Activated effector memory CD4-positive, alpha-beta T cell treated with anti-CD3 and anti-CD28 coated beads, Interleukin-2, amount 50 U/mL, for 16 hours (primary cell): ENCODE measurements around the gene PAIP2.

Source experiments
- DNase-seq: peaks from one replicate; pipeline ENCODE4 v3.0.0-alpha.2; 2020

The PAIP2 gene

DNA sequence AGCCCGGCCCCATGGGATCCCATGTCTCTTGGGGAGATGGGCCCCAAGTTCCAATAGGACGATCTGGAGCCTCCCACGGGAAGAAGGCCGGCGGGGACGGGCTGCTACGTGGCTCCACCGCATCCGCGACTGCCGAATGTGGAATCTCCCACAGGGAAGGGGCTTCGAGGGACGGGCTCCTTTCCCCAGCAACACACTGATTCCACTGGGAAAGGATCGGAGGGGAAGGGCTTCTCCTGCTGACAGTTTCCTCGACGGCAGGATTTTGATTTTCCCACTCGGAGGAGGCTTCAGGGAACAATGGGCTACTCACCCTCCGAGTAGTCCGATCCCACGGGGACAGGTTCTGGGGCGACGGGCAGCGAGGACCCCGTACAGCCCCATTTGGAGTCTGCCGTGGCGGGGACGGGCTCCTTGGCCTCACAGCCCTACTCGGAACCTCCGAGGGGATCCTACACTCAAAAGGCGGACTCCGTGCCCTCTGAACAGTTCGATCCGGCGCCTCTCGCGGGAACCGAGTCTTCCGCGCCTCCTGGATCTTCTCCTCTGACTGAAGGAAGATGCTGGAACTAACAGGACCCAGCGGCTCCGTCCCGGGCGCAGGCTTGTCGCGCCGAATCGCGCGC lies 52.0 kb downstream of the PAIP2 start:
- DNase-seq, result no peak

DNA sequence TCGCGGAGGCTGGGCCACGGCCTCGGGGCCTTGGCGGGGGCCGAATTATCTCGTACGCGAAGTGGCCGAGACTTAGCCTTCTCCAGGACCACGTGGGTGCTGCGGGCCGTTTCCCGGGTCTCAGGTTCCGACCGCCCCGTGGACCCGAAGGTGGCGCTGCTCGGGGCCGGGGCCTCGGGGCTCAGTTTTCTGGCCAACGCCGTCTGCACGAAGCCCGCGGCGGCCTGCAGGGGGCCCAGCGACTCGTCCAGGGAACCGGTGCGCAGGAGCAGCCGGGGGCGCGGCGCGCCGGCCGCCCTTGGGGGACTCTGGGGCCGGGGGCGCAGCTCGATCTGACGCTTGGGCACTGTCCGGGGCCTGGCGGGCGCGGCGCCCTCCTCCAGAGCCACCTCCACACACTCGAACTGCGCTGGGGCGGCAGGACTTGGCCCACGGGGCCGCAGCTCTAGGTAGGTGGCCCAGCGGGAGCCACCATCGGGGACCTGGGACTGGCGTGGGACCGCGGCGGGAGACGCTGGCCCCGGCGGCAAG lies 52.5 kb downstream of the PAIP2 start:
- no peak for DNase-seq

DNA sequence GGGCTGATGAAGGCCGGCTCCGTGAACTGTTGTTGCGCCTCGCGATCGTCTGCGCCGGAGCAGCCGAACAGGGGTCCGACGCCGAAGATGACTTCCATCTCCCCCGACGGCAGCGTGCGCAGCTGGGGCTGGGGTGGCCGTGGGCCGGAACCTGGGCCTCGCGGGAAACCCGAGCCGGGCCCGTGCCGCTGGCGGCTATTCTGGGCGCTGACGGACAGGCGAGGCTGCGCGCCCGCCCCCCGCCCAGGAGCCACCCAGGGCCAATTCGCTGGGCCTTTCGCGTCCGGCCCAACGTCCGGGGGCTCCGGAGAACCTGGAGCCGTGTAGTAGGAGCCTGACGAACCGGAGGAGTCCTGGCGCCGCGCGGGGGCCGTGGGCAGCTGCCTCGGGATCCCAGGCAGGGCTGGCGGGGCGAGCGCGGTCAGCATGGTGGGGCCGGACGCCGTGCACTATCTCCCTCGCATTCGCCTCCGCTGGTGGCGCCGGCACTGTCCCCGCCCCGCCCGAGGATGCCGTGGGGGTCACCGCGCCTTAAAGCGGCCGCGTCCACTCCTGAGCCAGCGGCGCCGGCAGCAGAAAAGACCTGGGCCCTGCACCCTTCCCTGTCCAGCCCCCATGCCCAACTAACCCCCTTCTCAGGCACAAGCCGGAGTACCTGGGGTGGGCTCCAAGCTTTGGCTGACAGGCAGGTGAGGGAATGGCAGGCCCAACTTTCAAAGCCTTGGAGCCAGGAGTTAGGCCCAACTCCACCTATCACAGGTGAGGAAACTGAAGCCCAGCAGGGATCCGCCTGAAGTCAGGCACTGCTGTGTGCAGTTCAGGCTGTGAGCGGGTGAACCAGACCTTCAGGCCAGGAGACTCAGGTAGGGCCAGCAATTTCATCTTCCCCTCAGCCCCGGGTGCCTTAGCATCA lies 53.3 kb downstream of the PAIP2 start, which contains the start of gene PROB1:
TSS of gene PROB1 (minus strand) at position 451 of the 913 bp plus-strand sequence. CDS start at position 428, 23 bp downstream.
- no peak for DNase-seq

DNA sequence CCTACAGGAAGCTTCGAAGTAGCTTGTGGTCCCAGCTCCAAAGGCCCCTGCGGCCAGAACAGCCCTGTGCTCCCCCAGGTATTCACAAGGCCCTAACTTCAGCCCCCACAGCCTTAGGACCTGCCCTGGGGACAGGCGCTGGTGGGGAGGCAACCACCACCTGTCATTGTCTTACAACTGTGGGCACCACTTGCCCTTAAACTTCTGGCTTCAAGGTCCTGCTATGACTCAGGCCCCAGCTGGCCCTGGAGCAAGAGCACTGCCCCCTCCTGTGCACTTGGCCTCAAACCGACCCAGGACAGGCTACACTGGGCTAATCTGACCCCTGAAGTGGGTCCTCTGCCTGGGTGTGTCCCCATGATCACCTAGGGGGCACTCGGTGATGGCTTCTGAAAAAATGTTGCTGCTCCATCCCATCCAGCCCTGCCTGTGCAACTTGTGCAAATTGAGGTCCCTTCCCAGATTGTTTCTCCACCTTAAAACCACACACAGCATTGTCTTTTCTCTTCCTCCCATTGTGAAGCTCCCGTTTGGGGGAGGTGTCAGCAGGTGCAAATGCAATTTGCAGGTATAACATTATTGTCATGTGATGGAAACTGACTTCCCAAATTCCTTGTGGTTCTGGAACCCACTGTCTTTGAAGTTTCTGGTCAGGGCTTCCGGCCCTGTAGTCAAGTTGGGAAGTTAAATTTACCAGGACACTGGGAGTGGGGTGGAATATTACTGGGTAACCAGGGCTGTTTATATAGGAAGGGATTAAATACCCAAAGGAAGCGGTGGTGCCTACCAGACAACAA lies 54.4 kb downstream of the PAIP2 start:
- no peak for DNase-seq

DNA sequence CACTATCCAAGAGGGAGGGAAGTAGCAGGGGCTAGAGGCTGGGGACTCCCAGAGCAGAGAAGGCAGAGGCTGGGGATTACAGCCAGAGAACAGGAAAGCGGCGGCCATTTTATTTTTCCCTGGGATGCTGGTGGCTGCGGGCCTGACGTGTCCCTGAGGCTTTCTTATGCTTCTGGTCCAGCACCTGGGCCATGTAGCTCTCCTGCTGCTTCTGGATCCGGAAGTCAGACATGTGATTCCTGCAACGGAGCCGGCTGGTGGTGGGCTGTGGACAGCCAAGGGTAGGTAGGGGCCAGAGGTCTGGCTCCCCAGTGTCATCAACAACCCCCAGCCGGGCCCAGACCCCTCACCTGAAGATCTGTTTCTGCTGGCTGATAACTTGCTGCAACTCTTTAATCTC lies 55.0 kb downstream of the PAIP2 start:
- no peak for DNase-seq

DNA sequence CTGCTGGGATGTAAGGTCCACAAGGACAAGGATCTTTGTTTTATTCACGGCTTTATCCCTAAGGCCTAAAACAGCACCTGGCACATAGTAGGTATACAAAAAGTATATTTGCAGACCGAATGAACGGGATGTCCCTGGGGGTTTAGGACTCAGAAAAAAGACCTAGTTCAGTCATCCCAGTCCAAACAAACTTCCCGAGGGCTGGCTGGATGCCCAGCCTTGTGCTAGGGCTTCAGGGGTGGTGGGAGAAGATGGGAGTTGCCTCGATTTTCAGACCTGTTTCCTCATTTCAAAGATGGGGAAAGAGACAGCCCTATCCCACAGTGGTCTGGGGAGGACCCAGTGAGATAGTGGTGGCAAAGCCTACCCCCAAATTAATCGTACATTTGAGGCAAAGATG lies 56.3 kb downstream of the PAIP2 start:
- DNase-seq, result no peak

DNA sequence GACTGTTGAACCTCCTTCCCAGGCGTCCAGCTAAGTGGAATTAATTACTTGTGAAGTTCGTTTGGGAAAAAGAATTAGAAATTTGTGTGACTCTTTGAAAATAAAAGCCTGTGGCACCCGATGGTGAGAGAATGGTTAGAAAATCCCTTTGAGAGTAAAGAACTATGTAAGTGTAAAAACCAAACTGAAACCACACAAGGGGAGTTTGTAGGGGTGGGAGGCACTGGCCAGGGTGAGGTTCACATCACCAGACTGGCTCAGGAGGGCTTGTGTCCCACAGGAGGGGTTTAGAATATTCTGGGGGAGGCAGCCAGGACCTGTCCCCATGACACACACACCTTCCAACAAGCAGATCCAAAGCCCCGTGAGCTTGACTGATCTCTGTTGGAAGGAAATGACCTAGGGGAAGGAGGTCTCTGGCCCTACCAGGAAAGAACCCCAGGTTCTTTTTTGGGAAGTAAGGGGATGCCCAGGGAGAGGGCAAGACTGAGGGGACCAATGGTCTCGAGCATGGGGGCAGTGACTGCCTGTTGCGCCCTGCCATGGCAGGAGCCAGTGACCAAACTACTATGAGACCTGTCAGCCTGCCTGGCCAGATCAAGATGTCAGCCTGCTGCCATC lies 58.0 kb downstream of the PAIP2 start:
- DNase-seq, result no peak

DNA sequence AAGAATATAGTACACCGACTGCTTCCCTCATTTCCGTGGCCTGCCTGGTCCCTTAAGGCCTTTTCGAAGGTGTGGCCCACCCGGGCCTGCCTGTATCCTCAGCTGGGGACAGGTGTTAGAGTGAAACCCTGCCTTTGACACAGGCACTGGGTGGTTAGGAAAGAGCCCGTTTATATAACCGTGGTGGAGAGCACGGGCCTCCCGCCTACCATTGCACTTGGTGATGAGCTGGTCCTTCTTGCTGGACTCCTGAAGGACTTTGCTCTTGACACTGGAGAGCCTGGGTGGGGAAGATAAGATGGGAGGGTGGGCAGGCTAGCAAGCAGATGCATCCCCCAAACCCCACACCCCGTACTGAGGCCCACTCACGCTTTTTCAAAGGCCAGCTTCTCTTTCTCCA lies 59.9 kb downstream of the PAIP2 start:
- DNase-seq, result no peak

DNA sequence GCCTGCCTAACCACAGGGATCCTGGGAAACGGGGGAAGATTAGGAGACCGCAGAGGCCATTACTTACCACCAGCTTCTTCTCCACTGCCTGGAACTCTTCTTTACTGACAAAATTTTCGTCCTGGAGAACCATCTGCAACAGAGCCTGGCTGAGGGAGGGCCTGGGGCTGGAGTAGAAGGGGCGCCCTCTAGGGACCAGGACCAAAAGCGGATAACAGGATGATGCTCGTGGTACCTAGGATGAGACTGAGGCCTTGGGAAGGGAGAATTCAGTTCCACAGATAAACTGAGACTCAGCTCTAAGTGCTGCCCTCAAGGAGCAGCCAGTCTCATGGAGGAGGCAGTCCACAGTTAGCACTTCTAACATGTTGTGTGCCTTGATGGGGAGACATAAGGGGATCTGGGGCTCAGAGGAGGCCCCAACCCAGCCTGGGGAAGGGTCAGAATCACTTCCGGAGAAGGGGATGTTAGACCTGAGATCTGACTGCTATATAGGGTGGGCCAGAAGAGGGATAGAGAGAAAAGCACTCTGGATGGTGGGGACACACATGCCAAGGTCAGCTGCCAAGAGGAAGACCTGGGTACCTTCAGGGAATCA lies 61.0 kb downstream of the PAIP2 start:
- DNase-seq, result peak; percentile 70

DNA sequence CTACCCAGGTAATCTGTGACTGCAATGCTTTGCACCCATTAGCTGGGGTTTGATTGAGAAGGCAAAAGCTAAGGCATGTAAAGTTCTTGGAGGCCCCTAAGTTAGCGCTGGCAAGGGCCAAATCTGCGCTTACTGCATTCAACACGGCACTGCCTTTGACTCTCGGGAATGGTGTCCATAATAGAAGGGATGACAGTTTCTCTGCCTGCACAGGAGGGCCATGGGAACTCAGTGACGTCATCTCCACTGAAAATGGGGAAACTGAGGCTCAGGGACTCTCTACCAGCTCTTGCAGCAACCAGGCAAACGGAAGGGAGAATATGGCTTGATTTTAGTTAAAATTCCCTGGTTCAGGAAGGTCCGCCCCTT lies 61.7 kb downstream of the PAIP2 start:
- DNase-seq, result no peak

DNA sequence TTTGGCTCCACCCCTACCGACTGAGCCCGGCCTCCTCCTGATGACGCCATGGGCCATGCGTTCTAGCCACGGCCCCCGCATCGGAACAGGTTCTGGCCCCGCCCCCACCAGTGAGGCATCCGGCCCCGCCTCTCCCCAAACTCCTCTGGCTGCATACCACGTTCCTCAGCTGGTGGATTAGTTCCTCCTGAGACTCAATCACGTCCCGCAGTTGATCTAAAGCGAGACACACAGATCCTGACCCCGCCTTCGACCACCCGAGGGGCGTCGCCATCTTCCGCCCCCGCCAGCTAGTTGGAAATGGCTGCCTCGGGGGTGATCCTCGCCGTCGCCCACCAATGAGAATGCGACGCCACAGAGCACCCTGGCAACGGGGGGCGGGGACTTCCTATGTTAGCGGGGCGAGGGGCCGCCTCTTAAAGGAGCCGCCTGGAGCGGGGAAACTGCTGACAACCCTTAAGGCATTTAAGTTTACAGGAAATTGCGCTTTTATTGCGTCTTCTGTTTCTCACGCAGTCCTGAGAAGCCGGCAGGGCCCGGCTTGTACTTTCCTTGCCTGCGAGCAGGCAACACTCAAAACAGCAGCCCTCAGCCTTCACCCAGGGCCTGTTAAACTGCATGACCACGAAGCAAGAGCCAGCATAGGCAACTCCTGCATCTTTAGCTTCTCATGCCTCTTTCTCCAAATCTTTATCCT lies 62.3 kb downstream of the PAIP2 start, which contains the start of gene SPATA24:
TSS of gene SPATA24 (minus strand) at position 303 of the 697 bp plus-strand sequence. CDS start at position 274, 29 bp downstream.
- peak; percentile 99 for DNase-seq

DNA sequence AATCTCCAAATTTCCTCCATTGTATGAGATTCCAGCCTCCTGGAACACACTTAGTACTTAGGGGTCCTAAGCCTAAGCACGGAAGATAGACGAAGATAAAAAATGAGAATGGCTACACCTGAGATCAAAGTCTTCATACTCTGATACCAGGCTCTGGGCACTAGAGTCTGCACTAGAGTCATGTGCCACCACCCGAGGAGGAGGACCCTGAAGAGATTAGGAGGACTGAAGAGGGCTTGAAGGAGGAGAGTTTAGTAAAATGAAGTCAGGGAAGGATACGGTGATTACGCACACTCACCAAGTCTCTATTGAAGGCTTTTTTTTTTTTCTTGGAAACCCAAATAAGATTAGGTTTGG lies 62.8 kb downstream of the PAIP2 start:
- no peak for DNase-seq

DNA sequence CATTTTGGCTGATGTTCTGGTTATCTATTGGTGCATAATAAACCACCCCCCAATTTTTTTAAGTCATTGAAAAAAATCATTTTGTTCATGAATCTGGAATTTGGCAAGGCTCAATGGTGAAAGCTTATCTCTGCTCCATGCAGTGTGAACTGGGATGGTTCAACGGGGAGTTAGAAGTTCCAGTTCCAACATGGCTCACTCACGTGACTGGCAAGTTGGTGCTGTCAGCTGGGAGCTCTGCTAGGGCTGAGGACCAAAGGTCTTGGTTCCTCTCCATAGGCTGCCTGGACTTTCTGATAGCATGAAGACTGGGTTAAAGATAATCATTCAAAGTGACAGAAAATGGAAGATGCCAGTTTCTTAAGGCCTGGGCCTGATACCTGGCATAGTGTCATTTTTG lies 65.3 kb downstream of the PAIP2 start:
- DNase-seq, result peak; percentile 34

DNA sequence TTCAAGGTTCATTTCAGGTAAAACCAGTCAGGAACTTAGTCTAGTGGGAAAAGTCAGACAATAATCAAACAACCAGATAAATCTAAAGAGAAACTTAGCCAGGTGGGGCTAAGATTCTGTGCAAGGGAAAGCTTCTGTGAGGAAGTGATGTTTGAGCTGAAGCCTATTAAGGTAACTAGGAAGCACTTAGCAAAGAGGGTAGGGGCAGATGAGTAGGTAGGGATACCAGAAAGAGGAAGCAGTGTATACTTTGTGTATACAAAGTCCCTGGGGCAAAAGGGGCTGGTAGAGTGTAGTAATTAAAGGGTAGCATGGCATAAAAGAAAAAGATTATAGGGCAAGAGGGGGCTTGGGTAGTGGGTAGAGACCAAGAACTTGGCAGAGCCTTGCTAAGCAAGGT lies 65.9 kb downstream of the PAIP2 start:
- DNase-seq, result no peak

DNA sequence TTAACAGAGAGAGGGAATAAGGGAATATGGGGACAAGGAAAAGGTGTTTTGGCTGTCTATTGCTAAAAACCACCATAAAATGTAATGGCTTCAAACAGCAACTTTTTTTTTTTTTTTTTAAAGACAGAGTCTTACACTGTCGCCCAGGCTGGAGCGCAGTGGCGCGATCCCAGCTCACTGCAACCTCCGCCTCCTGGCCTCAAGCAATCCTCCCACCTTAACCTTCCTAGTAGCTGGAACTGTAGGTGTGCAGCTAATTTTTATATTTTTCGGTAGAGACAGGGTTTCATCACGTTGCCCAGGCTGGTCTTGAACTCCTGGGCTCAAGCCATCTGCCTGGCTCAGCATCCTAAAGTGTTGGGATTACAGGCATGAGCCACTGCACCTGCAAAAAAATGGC lies 66.5 kb downstream of the PAIP2 start:
- no peak for DNase-seq

DNA sequence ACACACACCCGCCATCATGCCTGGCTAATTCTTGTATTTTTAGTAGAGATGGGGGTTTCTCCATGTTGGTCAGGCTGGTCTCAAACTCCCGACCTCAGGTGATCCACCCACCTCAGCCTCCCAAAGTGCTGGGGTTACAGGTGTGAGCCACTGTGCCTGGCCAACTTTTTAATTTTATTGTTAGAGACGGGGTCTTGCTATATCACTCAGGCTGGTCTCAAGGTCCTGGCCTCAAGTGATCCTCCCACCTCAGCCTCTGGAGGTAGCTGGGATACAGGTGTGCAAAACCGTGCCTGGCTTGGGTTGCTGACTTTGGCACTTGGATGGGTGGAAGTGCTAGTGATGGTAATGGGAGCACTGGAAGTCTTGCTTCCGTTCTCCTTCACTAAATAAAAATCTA lies 67.5 kb downstream of the PAIP2 start:
- DNase-seq, result peak; percentile 13

DNA sequence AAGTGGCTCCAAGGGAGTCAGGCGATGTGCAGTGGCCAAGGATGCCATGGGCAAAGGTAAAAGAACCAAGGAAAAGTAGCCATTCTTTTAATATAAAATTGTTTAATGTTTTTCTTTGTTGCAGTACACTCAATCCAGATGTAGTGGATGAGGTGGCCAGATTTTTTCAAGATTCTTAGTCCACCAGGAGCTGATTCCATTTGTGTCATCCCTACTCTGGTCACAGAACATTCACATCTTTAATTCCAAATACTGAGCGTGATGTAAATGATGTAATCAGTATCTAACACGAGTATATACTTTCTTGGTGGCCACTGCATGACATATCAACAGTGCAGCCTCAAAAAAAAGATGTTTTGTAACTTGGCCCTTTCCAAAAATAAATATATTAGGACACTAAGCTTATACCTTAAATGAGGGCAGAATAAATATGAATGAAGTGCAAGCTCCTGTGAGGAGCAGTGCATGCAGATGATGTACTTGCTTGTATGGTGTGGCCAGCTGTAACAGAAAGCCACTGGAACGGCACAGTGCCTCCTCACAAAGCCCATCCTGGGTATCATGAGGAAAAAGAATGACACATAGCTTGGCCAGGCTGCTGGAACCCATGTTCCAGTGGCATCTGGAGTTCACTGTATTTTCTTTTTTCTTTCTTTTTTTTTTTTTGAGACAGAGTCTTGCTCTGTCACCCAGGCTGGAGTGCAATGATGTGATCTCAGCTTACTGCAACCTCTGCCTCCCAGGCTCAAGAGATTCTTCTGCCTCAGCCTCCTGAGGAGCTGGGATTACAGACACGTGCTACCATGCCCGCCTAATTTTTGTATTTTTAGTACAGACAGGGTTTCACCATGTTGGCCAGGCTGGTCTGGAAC lies 68.7 kb downstream of the PAIP2 start:
- DNase-seq, result peak; percentile 33

DNA sequence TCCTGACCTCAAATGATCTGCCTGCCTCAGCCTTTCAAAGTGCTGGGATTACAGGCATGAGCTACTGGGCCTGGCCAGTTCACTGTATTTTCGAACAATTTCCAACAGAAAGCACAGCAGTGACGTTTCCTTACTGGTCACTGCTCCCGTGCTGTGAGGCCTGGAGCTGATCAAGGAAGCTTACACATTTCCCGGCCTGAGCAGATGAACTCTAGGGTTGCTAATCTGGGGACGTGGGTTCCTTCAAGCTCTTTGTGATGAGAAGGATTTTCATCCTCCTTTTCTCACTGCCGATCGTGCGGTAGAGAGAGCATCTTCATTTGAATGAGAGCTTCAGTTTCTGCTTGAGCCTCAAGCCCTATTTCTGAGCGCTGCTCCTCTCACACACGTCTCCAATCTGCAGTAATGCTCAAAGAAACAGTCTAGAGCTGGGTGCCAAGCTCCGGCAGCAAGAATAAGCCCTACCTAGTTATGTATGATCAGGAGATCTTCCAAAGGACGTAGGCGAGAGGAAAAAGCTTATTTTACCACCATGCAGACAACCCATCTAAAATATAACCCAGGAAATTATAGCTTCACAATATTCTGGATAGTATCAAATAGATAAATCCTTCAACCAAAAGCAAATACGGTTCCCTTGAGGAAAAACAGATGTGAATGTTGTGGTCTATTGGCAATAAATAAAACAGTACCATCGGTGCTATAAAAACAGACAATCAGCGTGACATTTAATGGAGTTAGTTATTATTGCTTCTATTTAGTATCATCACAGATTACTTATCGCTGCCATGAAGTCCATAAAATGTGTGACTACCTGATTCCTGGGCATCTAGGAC lies 69.6 kb downstream of the PAIP2 start:
- peak; percentile 31 for DNase-seq

DNA sequence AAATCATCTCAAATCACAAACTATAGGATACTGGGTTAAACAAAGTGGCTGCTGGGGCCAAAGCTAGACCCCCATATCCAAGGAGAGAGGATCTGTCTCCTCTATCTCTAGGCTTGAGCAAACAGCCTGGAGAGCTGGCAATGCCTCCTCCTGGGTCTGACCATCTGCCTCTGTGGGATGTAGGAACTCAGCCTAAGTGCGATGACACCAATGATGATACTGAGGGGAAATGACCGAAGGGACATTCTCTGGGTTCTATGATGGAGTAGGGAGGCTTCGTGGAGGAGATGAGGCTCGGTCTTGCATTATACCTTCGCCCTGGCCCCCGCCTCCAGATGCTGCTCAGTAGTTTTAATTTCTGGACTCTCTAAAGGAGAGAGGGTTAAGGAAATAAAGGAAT lies 71.5 kb downstream of the PAIP2 start:
- DNase-seq, result peak; percentile 30

DNA sequence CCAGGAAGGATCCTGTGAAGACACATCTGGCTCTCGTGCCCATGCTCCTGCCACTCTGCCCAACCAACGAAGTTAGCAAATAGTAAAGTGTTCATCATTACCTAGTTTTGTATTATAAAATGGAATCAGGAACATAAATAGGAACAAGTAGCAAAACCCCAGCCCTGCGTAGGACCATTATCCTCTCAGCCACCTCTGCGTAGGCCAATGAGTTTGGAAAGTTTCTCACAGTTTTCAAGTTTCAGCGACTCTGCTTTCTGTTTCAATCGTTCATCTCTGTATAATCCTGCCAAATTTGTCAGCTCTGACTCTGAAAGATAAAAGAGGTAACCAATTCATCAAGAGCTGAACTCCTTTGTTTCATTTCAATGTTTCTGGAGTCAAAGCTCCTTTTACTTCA lies 72.3 kb downstream of the PAIP2 start:
- peak; percentile 61 for DNase-seq
